Skeletal muscle satellite cell (primary cell): ENCODE results near the gene RHEX.

Source experiments
- H3K27me3 ChIP-seq: 2 replicates; pipeline ENCODE4 v1.7.0; 2013; ENCODE audit warnings: low read length; ENCODE audit not compliant: control insufficient read depth, insufficient read depth
- H3K36me3 ChIP-seq: 2 replicates; pipeline ENCODE4 v1.7.0; 2013; ENCODE audit warnings: mild to moderate bottlenecking, control low read depth, low read length; ENCODE audit not compliant: insufficient read depth
- H3K4me1 ChIP-seq: 2 replicates; pipeline ENCODE4 v1.7.0; 2013; ENCODE audit warnings: low read length; ENCODE audit not compliant: control insufficient read depth, insufficient read depth
- H3K4me2 ChIP-seq: 2 replicates; pipeline ENCODE4 v1.7.0; 2013; ENCODE audit warnings: mild to moderate bottlenecking, low read length
- H3K4me3 ChIP-seq: 2 replicates; pipeline ENCODE4 v1.7.0; 2013; ENCODE audit warnings: low read length
- H3K9ac ChIP-seq: 2 replicates; pipeline ENCODE4 v1.7.0; 2013; ENCODE audit warnings: mild to moderate bottlenecking, low read depth, low read length, moderate library complexity
- H3K9me3 ChIP-seq: replicated peaks from 2 replicates; pipeline ENCODE4 v1.7.0; 2013; ENCODE audit warnings: mild to moderate bottlenecking, control low read depth, low read length

The RHEX gene

DNA sequence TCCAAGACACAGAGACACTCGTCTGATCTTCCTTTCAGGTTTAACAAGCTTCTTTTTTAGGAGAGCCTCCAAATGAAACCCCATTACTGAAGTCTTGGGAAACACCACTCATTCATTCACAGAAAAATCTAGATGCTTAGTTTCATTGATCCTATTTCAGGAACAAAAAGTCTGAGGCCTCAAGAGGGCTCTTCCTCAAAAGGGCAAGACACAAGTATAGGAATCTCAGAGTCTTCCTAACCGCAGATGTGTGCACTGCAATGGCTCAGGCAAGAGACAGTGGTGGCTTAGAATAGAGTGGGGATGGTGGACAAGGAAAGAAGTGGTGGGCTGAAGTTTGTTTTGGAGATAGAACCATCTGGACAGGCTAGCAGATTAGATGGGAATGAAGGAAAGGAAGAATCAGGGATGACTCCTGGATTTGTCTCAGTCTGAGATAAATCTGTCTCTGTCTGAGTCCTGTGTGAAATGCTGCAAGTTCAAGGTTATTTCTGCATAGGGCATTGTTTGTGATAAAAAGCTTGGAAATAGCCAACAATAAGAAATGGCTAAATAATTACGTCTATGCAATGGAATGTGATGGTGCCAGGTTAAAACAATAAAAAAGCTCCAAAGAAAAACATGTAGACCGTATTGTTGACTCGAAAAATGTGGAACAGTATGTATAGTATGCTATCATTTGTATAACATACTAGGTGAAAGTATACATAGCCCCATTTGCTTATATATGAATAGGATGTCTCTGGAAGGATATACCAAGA lies 20.4 kb upstream of the RHEX start:
- H3K4me2 ChIP-seq: no peak overlapping the region
- peaks cover 74% of the 10 kb centered on the region for H3K27me3 ChIP-seq
- no peaks in the 10 kb centered on the region for H3K36me3 ChIP-seq
- no peak overlapping the region for H3K9ac ChIP-seq
- H3K4me1 ChIP-seq: peaks cover 6% of the 10 kb centered on the region
- no peak overlapping the region for H3K4me3 ChIP-seq
- H3K9me3 ChIP-seq: no peaks in the 10 kb centered on the region

DNA sequence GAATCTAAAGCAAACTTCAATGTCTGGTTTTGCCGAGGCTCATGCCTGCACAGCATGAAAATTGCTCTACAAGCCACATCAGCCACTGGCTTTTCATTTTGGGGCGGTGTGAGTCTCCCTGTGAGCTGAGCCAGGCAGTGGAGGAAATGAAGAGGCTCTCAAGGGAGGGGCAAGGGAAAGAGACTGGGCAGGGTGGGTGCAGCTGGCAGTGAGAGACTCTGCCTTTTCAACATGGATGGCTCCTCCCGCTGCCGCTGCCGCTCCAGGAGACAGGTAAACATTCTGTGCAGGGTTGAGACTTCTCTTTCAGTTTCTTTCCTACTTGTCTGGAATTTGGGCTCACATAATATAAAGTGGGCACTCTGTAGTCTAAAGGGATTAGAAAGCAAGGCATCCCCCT lies 17.9 kb upstream of the RHEX start:
- H3K4me2 ChIP-seq: no peak overlapping the region
- H3K4me1 ChIP-seq: peaks cover 6% of the 10 kb centered on the region
- H3K4me3 ChIP-seq: no peak overlapping the region
- no peak overlapping the region for H3K9ac ChIP-seq
- H3K36me3 ChIP-seq: no peaks in the 10 kb centered on the region
- H3K27me3 ChIP-seq: peaks cover 70% of the 10 kb centered on the region
- no peaks in the 10 kb centered on the region for H3K9me3 ChIP-seq

GRCh38 chr1:206036663-206037455 lies 16.1 kb upstream of the RHEX start:
- Histone ChIP-seq H3K4me3 (no peak overlapping the region), H3K9me3 (no peaks in the 10 kb centered on the region), H3K4me1 (peaks cover 6% of the 10 kb centered on the region), H3K4me2 (no peak overlapping the region), H3K27me3 (peaks cover 85% of the 10 kb centered on the region), H3K36me3 (no peaks in the 10 kb centered on the region), H3K9ac (no peak overlapping the region)

- H3K9me3 ChIP-seq: no peaks in the 10 kb centered on the region
Measured at GRCh38 chr1:206037581-206037980, 15.4 kb upstream of the RHEX start.

GRCh38 chr1:206039046-206039973 lies 13.7 kb upstream of the RHEX start:
- no peaks in the 10 kb centered on the region for H3K9me3 ChIP-seq
- no peak overlapping the region for H3K4me3 ChIP-seq
- H3K27me3 ChIP-seq: peaks cover 74% of the 10 kb centered on the region
- H3K4me1 ChIP-seq: no peaks in the 10 kb centered on the region
- no peaks in the 10 kb centered on the region for H3K36me3 ChIP-seq
- no peak overlapping the region for H3K9ac ChIP-seq
- H3K4me2 ChIP-seq: no peak overlapping the region

More at GRCh38 chr1:206037581-206037980, 15.4 kb upstream of the RHEX start:
- H3K4me1 ChIP-seq: no peaks in the 10 kb centered on the region
- H3K36me3 ChIP-seq: no peaks in the 10 kb centered on the region
- H3K9ac ChIP-seq: no peak overlapping the region
- peaks cover 84% of the 10 kb centered on the region for H3K27me3 ChIP-seq
- H3K4me2 ChIP-seq: no peak overlapping the region
- H3K4me3 ChIP-seq: no peak overlapping the region

- no peak overlapping the region for H3K9ac ChIP-seq
- H3K36me3 ChIP-seq: no peaks in the 10 kb centered on the region
- H3K9me3 ChIP-seq: no peaks in the 10 kb centered on the region
- no peak overlapping the region for H3K4me3 ChIP-seq
- H3K4me1 ChIP-seq: no peaks in the 10 kb centered on the region
- peaks cover 64% of the 10 kb centered on the region for H3K27me3 ChIP-seq
- H3K4me2 ChIP-seq: no peak overlapping the region
Measured at GRCh38 chr1:206040328-206040727, 12.6 kb upstream of the RHEX start.

DNA sequence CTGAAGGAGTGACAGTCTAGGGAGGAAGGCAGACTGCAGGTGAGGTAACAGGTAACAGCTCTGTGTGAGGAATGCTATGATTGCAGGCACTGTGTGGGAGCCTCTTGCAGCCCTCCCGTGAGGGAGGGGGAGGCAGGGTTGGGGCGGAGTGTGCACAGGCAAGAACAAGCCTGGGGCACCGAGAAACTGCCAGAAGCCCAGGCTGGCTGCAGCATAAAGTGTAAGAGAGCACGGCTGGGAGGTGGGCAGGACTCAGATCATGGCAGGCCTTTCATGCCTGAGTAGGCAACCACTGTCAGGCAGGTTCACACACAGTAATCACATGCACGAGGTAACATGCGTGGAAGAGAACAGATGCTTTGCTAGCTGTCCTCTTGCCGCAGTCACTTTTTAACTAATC lies 11.3 kb upstream of the RHEX start:
- no peak overlapping the region for H3K4me3 ChIP-seq
- no peaks in the 10 kb centered on the region for H3K9me3 ChIP-seq
- no peak overlapping the region for H3K9ac ChIP-seq
- no peaks in the 10 kb centered on the region for H3K36me3 ChIP-seq
- no peaks in the 10 kb centered on the region for H3K4me1 ChIP-seq
- H3K27me3 ChIP-seq: peaks cover 57% of the 10 kb centered on the region
- no peak overlapping the region for H3K4me2 ChIP-seq

GRCh38 chr1:206047271-206047670 lies 5.7 kb upstream of the RHEX start:
- Histone ChIP-seq H3K27me3 (peaks cover 48% of the 10 kb centered on the region), H3K9ac (no peak overlapping the region), H3K36me3 (no peaks in the 10 kb centered on the region), H3K4me2 (no peak overlapping the region), H3K4me1 (no peaks in the 10 kb centered on the region), H3K9me3 (no peaks in the 10 kb centered on the region), H3K4me3 (no peak overlapping the region)

- H3K4me2 ChIP-seq: no peak overlapping the region
- no peaks in the 10 kb centered on the region for H3K36me3 ChIP-seq
- H3K4me3 ChIP-seq: no peak overlapping the region
- H3K9me3 ChIP-seq: no peaks in the 10 kb centered on the region
- H3K4me1 ChIP-seq: no peaks in the 10 kb centered on the region
- H3K9ac ChIP-seq: no peak overlapping the region
- peaks cover 40% of the 10 kb centered on the region for H3K27me3 ChIP-seq
Measured at GRCh38 chr1:206048582-206048981, 4.4 kb upstream of the RHEX start.

- H3K27me3 ChIP-seq: peaks cover 40% of the 10 kb centered on the region
- no peaks in the 10 kb centered on the region for H3K36me3 ChIP-seq
- H3K4me3 ChIP-seq: no peak overlapping the region
- no peak overlapping the region for H3K4me2 ChIP-seq
- no peaks in the 10 kb centered on the region for H3K4me1 ChIP-seq
- no peak overlapping the region for H3K9ac ChIP-seq
- no peaks in the 10 kb centered on the region for H3K9me3 ChIP-seq
Measured at GRCh38 chr1:206049293-206049692, 3.7 kb upstream of the RHEX start.

GRCh38 chr1:206049919-206050600 lies 2.9 kb upstream of the RHEX start:
- H3K4me2 ChIP-seq: no peak overlapping the region
- H3K4me3 ChIP-seq: no peak overlapping the region
- peaks cover 40% of the 10 kb centered on the region for H3K27me3 ChIP-seq
- H3K36me3 ChIP-seq: no peaks in the 10 kb centered on the region
- H3K9ac ChIP-seq: no peak overlapping the region
- no peaks in the 10 kb centered on the region for H3K9me3 ChIP-seq
- H3K4me1 ChIP-seq: no peaks in the 10 kb centered on the region
